Measurements from ENCODE around the gene VOPP1.
"Not testable (repeated sequence)": the region's sequence is repeated elsewhere in the genome, so short reads cannot be mapped to it uniquely, and the experiment has no call there.

Gene VOPP1

GRCh38 chr7:55590517-55591281, 18.4 kb upstream of the VOPP1 start:
- Histone ChIP-seq H3K36me3 (ENCODE audit: insufficient read depth, insufficient read length, low read length) (no peaks in the 10 kb centered on the region), H3K4me3 (ENCODE audit: insufficient read length, low read depth) (no peak overlapping the region), H3K9me3 (ENCODE audit: insufficient read depth, low read length) (peaks cover 20% of the 10 kb centered on the region; the same call in 1 of the 2 replicates), H3K4me1 (ENCODE audit: insufficient read depth, insufficient read length) (no peaks in the 10 kb centered on the region), H3K27me3 (ENCODE audit: insufficient read depth, insufficient read length) (no peaks in the 10 kb centered on the region), H3K9ac (ENCODE audit: insufficient read length, low read depth) (no peak overlapping the region)
- DNase-seq (ENCODE audit: low read depth, low spot score): no peak
- TF ChIP-seq YY1 (IDR thresholded peaks at IDR 0.05; ENCODE audit: insufficient read depth, insufficient read length): no peak

GRCh38 chr7:55589905-55590304, 17.6 kb upstream of the VOPP1 start:
- H3K9ac ChIP-seq (ENCODE audit: insufficient read length, low read depth): no peak overlapping the region
- H3K9me3 ChIP-seq (ENCODE audit: insufficient read depth, low read length): peaks cover 20% of the 10 kb centered on the region; the same call in 1 of the 2 replicates
- DNase-seq (ENCODE audit: low read depth, low spot score): no peak
- no peaks in the 10 kb centered on the region for H3K36me3 ChIP-seq (ENCODE audit: insufficient read depth, insufficient read length, low read length)
- H3K4me3 ChIP-seq (ENCODE audit: insufficient read length, low read depth): no peak overlapping the region
- no peaks in the 10 kb centered on the region for H3K27me3 ChIP-seq (ENCODE audit: insufficient read depth, insufficient read length)
- H3K4me1 ChIP-seq (ENCODE audit: insufficient read depth, insufficient read length): no peaks in the 10 kb centered on the region
- TF ChIP-seq YY1 (IDR thresholded peaks at IDR 0.05; ENCODE audit: insufficient read depth, insufficient read length): no peak
- no peak for TF ChIP-seq ZNF274 (IDR thresholded peaks at IDR 0.05; ENCODE audit: low read depth, low read length)
- TF ChIP-seq SUZ12 (IDR thresholded peaks at IDR 0.05; ENCODE audit: extremely low read depth, insufficient read depth, insufficient read length): no peak

GRCh38 chr7:55588976-55589604, 16.8 kb upstream of the VOPP1 start:
- H3K9ac ChIP-seq (ENCODE audit: insufficient read length, low read depth): no peak overlapping the region
- H3K4me3 ChIP-seq (ENCODE audit: insufficient read length, low read depth): no peak overlapping the region
- peaks cover 13% of the 10 kb centered on the region; the same call in 1 of the 2 replicates for H3K9me3 ChIP-seq (ENCODE audit: insufficient read depth, low read length)
- no peaks in the 10 kb centered on the region for H3K4me1 ChIP-seq (ENCODE audit: insufficient read depth, insufficient read length)
- no peaks in the 10 kb centered on the region for H3K36me3 ChIP-seq (ENCODE audit: insufficient read depth, insufficient read length, low read length)
- DNase-seq (ENCODE audit: low read depth, low spot score): no peak
- no peak for TF ChIP-seq ZNF274 (IDR thresholded peaks at IDR 0.05; ENCODE audit: low read depth, low read length)
- no peak for TF ChIP-seq YY1 (IDR thresholded peaks at IDR 0.05; ENCODE audit: insufficient read depth, insufficient read length)
- H3K27me3 ChIP-seq (ENCODE audit: insufficient read depth, insufficient read length): no peaks in the 10 kb centered on the region

GRCh38 chr7:55588379-55588699, 16.0 kb upstream of the VOPP1 start:
- no peak for TF ChIP-seq SUZ12 (IDR thresholded peaks at IDR 0.05; ENCODE audit: extremely low read depth, insufficient read depth, insufficient read length)
- no peak for TF ChIP-seq YY1 (IDR thresholded peaks at IDR 0.05; ENCODE audit: insufficient read depth, insufficient read length)
- TF ChIP-seq ZNF274 (IDR thresholded peaks at IDR 0.05; ENCODE audit: low read depth, low read length): no peak

GRCh38 chr7:55587687-55588378, 15.5 kb upstream of the VOPP1 start:
- TF ChIP-seq YY1 (IDR thresholded peaks at IDR 0.05; ENCODE audit: insufficient read depth, insufficient read length): no peak
- TF ChIP-seq ZNF274 (IDR thresholded peaks at IDR 0.05; ENCODE audit: low read depth, low read length): no peak
- no peak for TF ChIP-seq SUZ12 (IDR thresholded peaks at IDR 0.05; ENCODE audit: extremely low read depth, insufficient read depth, insufficient read length)
- Histone ChIP-seq H3K9ac (ENCODE audit: insufficient read length, low read depth) (no peak overlapping the region), H3K4me1 (ENCODE audit: insufficient read depth, insufficient read length) (no peaks in the 10 kb centered on the region), H3K36me3 (ENCODE audit: insufficient read depth, insufficient read length, low read length) (no peaks in the 10 kb centered on the region), H3K4me3 (ENCODE audit: insufficient read length, low read depth) (no peak overlapping the region), H3K27me3 (ENCODE audit: insufficient read depth, insufficient read length) (no peaks in the 10 kb centered on the region), H3K9me3 (ENCODE audit: insufficient read depth, low read length) (peaks cover 11% of the 10 kb centered on the region; the same call in 1 of the 2 replicates)
- DNase-seq (ENCODE audit: low read depth, low spot score): no peak

More at GRCh38 chr7:55588379-55588699, 16.0 kb upstream of the VOPP1 start:
- peaks cover 11% of the 10 kb centered on the region; the same call in 1 of the 2 replicates for H3K9me3 ChIP-seq (ENCODE audit: insufficient read depth, low read length)
- H3K4me1 ChIP-seq (ENCODE audit: insufficient read depth, insufficient read length): no peaks in the 10 kb centered on the region
- no peaks in the 10 kb centered on the region for H3K36me3 ChIP-seq (ENCODE audit: insufficient read depth, insufficient read length, low read length)
- no peak for DNase-seq (ENCODE audit: low read depth, low spot score)
- H3K4me3 ChIP-seq (ENCODE audit: insufficient read length, low read depth): no peak overlapping the region
- H3K9ac ChIP-seq (ENCODE audit: insufficient read length, low read depth): no peak overlapping the region
- H3K27me3 ChIP-seq (ENCODE audit: insufficient read depth, insufficient read length): no peaks in the 10 kb centered on the region

- peaks cover 13% of the 10 kb centered on the region; the same call in 1 of the 2 replicates for H3K9me3 ChIP-seq (ENCODE audit: insufficient read depth, low read length)
- H3K27me3 ChIP-seq (ENCODE audit: insufficient read depth, insufficient read length); H3K4me3 ChIP-seq (ENCODE audit: insufficient read length, low read depth); H3K9ac ChIP-seq (ENCODE audit: insufficient read length, low read depth); H3K4me1 ChIP-seq (ENCODE audit: insufficient read depth, insufficient read length); H3K36me3 ChIP-seq (ENCODE audit: insufficient read depth, insufficient read length, low read length); DNase-seq (ENCODE audit: low read depth, low spot score): not testable (repeated sequence)
These were observed 10.4 kb upstream of the VOPP1 start for GRCh38 chr7:55582656-55583055.

GRCh38 chr7:55576753-55577152, 4.5 kb upstream of the VOPP1 start:
- TF ChIP-seq SUZ12 (IDR thresholded peaks at IDR 0.05; ENCODE audit: extremely low read depth, insufficient read depth, insufficient read length) (no peak), ZNF274 (IDR thresholded peaks at IDR 0.05; ENCODE audit: low read depth, low read length) (no peak), YY1 (IDR thresholded peaks at IDR 0.05; ENCODE audit: insufficient read depth, insufficient read length) (no peak)
- Histone ChIP-seq H3K9me3 (ENCODE audit: insufficient read depth, low read length) (no peaks in the 10 kb centered on the region), H3K9ac (ENCODE audit: insufficient read length, low read depth) (no peak overlapping the region), H3K4me1 (ENCODE audit: insufficient read depth, insufficient read length) (peaks cover 6% of the 10 kb centered on the region), H3K36me3 (ENCODE audit: insufficient read depth, insufficient read length, low read length) (no peaks in the 10 kb centered on the region), H3K4me3 (ENCODE audit: insufficient read length, low read depth) (no peak overlapping the region), H3K27me3 (ENCODE audit: insufficient read depth, insufficient read length) (peaks cover 20% of the 10 kb centered on the region)
- DNase-seq (ENCODE audit: low read depth, low spot score): no peak

Measured in NT2/D1 (cell line).